Activated T-helper 1 cell treated with Interleukin-2 at 50 U/mL for 16 hours (primary cell): ENCODE data around the gene FOXE1.

Source experiments
- DNase-seq: peaks from one replicate; pipeline ENCODE4 v3.0.0-alpha.2; 2020; ENCODE audit warnings: low read depth

The FOXE1 gene

DNA sequence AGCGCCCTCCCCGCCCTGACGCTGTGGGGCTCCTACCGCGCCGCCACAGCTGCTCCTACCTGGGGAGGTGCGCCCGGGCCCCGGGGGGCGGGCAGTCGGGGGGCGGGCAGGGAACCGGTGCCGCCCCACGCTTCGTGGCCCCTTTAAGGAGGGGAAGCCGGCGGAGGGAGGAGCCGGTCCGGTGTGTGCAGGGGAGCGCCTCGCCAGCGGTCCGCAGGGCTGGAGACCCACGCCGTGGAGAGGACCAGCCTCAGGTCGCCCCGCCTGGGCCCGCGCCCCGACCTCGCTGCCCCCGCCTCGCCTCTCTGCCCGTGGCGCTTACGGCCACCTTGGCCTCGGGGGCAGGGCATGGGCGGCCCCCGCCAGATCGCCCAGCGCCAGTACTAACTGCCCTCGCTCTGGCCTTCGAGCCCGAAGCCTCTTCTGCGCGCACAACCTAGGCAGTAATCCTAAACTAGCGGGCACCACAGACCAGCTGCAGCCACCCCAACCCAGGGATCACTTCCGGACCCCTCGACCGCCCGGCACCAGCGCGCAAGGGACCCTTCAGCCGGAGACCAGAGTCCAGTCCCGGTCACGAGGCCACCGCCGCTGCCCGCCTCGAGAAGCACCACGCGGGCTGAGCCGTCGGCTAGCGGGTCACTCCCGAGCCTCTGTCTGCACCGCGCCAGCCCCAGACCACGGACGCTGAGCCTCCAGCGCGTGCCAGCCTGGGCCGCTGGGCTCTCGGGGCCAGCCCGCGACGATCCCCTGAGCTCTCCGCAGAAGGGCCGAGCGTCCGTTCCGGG, at the start of gene FOXE1:
TSS of gene FOXE1 (plus strand) at position 171 of the 788 bp plus-strand sequence. CDS start 689 bp downstream, outside the sequence.
- DNase-seq, result no peak

DNA sequence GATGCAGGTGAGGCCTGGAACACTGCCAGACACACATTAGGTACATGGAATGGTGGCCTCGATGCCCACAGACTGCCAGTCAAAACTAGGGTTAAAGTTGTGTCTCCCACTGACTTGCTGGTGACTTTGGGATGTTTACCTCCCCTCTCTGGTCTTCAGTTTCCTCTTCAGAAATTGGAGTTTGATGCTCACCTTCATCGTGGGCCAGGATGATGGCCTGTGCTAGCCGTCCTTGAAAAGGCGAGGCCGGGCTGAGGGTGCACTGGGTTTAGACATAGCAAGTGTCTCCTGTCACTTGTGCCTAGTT, 49.0 kb upstream of the FOXE1 start:
- DNase-seq, result no peak

DNA sequence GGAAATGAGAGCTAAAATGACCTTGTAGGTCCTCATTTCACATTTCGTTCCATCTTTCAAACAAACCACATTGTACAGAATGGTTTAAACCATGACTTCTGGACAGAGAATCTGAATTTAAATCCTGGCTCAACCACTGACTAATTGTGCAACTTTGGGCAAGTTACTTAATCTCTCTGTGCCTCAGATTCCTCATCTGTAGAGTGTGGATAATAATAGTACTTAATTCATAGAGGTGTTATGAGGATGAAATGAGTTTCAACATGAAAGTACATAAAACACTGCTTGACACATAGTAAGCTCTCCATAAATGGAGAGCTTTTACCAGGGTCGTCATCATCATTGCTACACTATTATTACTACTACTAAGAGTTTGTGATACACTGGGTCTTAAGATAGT, 46.3 kb upstream of the FOXE1 start:
- no peak for DNase-seq

DNA sequence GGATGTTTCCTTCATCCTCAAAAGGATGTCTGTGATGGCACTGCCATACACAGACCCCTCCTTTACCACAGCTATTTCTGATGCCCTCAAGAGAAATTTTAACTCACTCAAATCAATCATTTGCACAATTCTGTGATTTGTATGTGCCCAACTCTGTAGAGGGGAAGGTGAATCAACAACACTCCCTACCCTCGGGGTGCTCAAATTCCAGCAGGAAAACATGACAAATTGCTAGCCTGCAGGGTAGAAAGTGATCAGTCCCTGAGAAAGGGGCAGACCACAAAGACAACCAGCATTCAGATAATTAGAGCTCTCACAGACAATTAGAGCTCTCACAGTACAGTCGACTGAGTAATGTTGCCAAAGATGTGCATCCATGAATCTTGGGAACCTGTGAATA, 45.3 kb upstream of the FOXE1 start:
- DNase-seq, result no peak

DNA sequence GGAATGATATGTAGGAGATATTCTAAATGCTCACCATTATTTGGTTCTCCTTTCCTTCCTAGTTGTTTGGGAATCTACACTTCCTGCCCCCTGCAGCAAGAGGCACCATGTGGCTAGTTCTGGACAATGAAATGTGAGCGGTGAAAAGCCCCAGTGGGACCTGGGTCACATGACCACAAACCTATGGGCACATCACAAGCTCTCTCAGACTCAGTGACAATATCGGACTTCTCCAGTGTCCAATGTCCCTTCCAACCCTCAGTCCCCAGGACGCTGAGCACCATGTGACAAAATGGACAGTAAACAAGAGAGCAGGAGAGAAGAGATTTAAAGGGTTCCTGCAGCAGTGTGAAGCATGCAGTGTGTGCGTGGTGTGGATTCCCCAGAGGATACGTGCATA, 44.6 kb upstream of the FOXE1 start:
- DNase-seq, result no peak

DNA sequence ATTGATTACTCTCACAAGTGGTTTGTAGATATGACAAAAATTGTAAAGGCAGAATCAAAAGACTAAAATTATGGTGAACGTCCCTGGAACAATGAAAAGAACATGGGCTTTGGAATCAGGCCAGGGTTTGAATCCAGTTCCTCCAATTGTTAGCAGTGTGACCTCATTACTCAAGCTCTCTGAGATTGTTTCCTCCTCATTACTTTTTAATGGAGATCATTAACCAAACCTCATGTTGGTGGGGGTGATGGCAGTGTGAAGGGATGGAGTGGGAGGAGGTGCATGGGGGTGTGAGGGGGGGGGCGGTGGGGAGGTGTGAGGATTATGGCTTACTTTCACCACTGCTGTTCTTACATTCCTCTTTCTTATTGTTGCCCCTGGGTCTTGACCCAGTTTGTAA, 44.1 kb upstream of the FOXE1 start:
- no peak for DNase-seq

DNA sequence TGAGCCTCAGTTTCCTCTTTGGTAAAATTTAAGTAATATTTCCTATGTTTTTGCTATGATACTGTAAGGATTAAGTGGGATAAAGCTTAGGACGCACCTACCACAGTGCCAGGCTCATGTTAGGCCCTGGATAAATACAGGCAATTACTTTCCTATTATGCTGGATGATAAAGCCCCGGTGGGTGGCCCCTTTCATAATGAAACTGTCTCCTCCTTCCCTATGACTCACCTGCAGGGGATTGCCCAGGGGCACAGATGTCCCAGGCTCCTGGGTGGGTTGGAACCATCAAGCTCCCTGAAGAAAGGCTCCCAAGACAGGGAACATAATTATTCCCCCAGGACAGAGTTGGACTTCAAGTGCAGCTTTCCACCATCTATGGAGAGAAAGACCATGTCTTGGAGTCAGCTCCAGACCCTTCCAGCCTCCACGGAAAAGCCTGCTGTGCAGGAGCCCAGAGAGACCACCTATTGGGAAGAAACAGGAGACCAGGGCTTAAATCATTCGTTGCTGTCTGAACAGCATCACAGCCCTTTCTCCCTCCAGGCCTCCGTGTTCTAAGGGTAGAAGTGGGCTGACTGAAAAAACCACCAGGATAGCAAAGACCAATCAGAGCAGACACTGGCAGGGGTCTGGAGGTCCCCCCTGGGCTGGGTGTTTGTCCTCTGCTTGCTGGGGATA, 43.2 kb upstream of the FOXE1 start:
- DNase-seq, result no peak

DNA sequence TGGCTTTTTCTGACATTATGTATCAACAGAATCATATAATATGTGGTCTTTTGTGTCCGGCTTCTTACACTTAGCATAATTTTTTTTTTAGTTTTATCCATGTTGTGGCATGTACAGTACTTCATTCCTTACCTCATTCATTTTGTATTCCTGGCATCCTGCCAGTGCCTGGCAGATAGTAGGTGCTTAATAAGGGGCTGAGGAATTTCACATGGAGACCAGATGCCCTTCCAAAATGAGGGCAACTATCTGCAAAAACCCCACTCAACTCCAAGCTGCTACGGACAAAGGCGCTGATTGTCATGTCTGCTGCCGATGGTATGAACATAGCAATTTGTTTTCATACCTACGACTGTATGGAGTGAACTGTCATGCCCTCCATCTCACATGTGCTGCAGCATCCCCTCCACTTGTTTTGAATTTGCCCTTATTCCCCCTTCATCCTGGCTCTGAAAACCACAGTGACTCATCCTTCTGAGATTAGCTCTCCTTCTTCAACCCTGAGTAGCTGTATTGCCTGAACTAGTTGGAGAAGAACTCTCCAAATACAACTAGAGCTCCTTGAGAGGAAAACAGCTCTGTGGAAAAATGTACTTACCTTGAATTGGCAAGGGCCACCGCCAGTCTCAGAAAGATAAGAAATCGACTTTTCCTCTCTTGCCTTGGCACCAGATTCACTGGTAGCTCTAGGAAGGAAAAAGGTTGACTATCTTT, 41.3 kb upstream of the FOXE1 start:
- no peak for DNase-seq

DNA sequence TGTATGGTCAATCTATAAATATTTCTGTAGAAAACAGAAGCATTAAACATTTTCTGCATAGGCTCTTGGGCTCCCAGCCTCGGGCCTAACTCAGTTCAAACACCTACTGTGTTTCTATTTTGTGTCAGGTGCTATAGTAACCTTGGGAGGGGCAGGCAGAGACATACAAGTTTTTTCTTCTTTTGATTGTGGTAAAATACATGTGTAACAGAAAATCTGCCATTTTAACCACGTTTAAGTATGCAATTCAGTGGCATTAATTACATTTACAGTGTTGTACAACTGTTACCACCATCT, 40.8 kb upstream of the FOXE1 start:
- DNase-seq, result no peak

DNA sequence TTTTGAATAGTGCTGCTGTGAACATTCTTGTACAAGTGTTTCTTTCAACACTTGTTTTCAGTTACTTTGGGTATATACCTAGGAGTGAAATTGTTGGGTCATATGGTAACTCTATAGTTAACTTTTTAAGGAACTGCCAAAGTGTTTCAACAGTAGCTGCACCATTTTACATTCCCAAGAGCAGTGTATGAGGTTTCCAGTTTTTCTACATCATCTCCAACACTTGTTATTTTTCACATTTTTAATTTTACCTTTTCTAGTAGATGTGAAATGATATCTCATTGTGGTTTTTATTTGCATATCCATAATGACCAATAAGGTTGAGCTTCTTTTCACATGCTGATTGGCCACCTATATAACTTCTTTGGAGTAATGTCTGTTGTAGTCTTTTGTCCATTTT, 40.0 kb upstream of the FOXE1 start:
- DNase-seq, result no peak

DNA sequence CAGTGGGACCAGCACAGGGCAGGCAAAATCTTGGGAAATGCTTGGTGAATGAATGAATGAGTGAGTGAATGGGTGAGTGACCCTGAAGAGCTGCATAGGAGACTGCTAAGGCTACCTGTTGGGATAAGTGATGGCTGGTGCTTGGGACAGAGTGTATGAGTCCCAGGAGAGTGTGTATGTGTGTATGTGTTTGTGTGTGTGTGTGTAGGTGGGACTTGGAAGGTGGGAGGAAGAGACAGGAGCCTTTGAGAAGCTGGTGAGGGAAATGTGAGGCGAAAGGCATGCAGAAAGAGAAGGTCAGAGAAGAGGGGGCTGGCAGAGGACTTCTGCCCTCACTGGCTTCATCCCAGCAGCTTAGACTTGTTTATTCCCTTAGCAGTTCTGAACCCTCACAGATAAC, 33.3 kb upstream of the FOXE1 start:
- no peak for DNase-seq

DNA sequence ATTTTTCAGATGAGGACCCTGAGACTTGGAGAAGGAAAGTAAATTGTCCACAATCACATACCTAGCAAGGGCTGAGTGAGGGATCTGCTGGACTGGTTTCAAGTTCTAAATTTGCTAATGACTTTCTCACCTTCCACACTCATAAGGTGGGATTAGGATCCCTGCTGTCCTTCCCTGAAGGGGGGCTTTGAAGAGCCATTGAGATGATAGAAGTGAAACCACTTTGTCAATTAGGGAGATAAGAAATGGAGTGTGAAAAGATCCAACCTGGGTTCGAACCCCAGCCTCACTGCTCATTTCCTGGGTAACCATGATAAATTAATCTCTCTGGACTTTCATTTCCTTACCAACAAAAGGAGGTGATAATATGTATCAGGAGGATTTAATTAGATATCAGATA, 32.7 kb upstream of the FOXE1 start:
- no peak for DNase-seq

DNA sequence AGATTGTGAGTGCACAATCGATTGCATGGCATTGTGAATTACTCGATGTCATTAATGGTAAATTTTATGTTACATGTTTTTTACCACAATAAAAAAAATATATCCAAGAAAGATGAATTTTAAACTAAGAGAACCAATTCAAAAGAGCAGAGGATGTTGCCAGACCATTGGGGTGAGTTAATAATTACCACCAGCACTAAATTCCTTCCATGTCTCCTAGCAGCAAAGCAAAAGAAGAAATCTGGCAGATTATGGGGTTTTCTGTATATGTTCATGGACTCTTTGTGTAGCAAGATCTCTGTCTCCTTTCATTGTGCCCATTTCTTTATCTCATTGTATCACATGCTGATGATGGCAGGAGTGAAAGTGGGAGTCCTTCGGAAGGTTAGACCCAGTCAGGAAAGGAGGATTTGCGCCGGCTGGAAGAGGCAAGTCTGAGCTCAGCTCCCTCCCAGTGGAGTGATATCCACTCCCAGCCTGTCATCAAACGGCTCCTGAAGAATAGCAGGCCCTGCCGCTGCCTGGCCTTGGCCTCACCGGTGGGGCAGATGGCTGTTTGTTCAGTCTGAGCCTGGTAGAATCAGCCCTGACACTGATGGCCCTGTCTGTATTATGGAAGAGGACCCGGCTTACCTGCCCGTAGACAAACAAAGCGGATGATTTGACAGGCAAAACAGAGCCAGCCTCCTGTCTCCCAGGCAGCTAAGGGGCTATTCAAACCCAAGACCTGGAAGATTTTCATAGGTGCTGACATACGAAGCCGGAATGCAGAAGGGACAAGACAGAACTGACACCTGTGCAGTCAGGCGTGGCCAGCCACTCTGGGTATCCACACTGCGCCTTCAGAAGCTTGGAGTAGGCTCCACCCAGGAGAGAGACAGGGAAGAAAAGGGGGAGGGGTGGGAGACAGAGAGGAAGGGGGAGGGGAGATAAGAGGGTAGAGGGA, 21.9 kb upstream of the FOXE1 start:
- no peak for DNase-seq

DNA sequence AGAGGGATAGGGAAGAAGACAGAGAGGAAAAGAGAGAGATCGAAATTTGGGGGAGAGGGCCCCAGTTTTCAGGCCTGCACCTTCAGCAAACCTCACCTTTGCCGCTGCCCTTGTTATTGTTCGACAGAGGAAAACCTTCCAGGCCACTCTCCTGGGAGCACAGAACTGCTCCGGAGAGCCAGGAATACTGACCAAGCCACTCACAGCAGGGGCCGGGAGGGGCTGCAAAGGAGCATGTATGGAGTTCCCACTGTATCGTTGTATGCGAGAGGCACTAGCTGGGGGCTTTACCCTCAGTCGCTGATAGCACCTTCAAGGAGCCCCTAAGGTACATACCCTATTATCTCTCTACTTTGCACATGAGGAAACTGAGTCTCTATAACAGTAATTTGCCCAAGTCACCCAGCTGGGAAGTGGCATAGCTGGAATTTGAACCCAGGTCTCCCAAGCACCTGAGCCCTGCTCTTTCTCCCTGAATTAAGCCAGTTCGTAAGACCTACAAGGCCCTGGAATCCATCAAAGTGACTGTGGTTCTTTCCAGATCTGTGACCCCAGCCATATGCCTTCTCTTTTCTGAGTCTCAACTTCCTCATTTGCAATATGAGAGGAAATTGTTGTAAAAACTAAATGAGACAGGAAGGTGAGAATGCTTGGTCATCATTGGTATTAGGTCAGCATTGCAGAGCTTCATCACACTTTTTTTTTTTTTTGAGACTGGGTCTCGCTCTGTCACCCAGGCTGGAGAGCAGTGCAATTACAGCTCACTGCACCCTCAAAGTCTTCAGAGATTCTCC, 21.0 kb upstream of the FOXE1 start:
- DNase-seq, result no peak

DNA sequence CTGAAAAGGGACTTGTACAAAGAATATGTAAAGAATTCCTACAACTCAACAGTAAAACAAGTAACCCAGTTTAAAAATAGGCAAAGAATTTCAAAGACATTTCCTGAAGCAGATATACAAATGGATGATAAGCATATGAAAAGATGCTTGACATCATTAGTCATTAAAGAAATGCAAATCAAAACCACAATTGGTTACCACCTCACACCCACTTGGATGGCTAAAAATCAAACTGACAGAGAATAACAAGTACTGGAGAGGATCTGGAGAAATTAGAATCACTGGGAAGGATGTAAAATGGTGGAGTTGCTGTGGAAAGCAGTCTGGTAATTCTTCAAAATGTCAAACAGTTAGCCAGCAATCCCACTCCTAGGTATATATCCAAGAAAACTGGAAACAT, 12.5 kb upstream of the FOXE1 start:
- no peak for DNase-seq

DNA sequence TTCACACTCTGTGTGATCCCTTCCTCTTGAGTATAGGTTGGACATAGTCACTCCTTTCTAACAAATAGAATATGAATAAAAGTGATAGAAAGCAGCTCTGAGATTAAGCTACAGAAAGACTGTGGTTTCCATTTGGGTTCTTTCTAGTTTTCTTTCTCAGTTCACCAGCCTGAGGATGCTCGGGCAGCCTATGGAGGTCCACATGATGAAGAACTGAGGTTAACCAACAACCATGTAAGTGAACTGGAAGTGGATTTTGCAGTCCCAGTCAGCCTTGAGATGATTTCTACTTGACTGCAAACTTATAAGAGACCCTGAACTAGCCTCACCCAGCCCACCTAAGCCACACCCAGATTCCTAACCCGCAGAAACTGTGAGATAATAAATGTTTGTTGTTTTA, 10.1 kb upstream of the FOXE1 start:
- DNase-seq, result no peak

DNA sequence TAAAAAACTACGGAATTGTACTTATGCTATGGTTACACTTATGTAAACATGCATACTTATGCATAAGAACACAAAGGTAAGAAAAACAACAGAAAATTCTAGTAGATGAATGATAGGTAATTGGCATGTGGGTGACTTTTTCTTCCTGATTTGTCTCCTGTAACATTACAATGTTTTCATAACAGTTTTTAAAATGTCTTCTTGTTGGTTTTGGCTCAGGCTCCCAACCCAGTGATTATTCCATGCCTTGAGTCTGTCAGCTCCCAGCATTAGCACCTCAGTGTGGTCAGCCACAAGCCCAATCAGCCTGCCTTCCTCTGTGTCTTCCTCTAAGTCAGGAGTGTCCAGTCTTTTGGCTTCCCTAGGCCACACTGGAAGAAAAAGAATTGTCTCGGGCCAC, 7.9 kb upstream of the FOXE1 start:
- DNase-seq, result no peak

DNA sequence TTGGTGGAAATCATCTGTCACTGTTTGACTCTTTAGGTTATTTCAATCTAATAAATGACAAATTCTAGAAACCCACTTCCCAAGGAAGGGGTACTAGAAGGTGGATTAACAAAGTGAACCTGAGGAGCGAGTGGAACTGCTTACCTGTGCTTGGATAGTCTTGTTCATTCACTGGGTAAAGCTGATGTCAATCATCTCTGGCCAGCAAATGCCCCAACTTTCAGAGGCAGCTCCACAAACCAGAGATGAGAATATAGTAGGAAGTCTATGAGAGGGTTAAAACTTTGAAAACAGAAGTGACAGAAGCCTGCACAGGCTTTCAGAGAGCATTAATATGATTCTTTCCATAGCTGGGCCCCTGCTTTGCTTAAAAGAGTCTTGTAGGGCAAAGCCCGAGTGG, 7.3 kb upstream of the FOXE1 start:
- no peak for DNase-seq

DNA sequence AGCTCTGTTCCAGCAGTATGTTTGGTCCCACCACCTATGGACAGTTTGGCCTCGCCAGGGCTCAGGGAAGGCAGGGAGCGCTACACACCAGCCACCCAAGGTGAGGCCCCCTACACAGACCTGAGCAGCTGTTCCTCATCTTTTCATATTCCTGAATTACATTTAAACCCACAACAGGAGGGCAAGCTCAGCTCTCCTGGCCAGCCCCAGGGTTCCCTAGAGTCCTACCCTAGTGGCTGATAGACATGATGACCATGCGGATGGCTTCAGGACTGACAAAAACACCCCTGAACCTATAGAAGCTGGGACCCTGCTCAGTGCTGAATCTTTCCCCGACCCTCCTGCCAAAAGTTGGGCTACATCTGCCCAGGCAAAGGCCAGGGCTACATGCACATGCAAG, 6.7 kb upstream of the FOXE1 start:
- DNase-seq, result no peak

DNA sequence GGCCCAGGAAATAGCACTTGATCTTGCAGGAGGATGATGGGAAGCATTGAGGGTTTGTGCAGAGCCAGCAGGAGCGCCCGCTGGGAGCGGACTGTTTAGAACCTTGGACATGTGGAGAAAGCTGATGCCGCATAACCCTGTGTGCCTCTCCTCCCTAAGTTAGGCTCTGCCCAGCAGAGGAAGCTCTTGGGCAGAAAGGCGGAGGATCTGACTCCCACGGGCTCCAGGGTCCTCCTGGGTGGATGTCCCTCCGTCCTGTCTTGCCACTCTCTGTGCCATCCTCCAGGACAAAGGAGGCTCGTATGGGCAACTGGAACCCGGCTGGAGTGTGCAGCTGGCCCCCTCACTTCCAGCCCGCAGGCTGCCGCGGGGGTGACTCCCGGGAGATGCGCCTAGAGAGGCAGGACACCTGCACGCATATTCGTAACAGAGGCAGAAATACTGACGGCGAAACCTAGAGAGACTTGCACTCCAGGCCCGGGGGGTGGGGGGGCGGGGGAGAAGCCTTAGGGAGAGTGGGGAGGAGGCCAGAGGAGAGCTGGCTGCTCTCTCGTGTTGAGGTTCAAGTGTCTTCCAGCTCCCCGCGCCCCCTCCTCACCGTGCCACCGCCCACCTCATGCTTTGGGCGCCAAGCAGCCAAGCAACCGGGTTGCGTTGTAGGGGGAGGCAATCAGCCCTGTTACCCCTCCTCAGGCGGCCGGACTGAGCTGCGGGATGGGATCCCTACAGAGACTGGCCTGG, 5.4 kb upstream of the FOXE1 start:
- DNase-seq, result no peak

DNA sequence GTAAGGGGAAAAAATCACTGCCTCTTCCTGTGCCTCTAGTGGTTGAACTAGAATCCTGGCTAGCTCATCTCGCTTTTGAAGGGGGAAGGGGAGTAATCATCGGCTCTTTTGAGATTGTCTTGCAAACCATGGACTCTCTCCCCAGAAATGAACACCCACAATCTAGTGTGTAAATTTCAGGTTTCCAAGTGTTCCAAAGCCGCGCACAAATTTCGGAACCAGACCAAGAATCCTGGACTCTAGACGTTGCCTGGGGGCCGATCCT, 4.9 kb upstream of the FOXE1 start:
- no peak for DNase-seq
